Astrocyte of the spinal cord (primary cell): Measurements from ENCODE around the gene VPS54.

Experiments
- DNase-seq: peaks from one replicate; pipeline ENCODE4 v3.0.0; 2011; ENCODE audit warnings: low read depth, low spot score
- H3K4me3 ChIP-seq: 2 replicates; pipeline ENCODE4 v1.5.1; 2011; ENCODE audit warnings: low read depth, mild to moderate bottlenecking, low read length, moderate library complexity
- in situ Hi-C: cut with HindIII; loops from 2 replicates; pipeline ENCODE4 v1.10.0; 2017; ENCODE audit warnings: low sequenced_read_pairs
- TF ChIP-seq, protein P1 (sequence below): IDR thresholded peaks from 2 replicates; pipeline ENCODE4 v1.5.1; 2012; ENCODE audit warnings: low read depth, mild to moderate bottlenecking, low read length, inconsistent platforms

The VPS54 gene

DNA sequence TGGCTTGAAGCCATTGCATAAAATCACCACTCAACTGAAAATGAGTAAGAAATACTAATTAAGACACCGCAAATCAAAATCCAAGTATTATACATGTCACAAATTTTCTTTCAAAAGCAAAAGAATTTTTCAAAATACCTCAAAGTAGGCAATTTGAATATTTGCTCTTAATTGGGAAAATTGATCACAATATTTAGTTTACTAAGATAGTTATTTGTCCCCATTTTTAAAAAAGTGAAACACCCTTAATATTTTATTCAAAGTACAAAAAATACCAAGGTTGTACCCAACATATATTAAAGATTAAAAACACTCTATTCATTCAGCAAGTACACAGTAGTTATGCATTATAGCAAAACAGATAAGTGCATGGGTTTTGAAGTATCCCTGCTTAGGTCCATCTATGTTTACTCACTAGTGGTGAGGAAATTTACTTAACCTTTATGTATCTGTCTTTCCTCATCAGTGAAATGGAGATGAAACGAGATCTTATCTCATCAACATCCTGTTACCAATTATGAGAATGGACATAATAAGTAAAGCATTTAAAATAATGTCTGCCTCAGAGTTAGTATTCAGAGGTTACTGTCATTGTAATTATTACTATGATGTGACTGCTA, 35.1 kb downstream of the VPS54 start:
- in situ Hi-C loops, result no loop called here
- no peak overlapping the region for H3K4me3 ChIP-seq
- TF ChIP-seq, protein P1, sequence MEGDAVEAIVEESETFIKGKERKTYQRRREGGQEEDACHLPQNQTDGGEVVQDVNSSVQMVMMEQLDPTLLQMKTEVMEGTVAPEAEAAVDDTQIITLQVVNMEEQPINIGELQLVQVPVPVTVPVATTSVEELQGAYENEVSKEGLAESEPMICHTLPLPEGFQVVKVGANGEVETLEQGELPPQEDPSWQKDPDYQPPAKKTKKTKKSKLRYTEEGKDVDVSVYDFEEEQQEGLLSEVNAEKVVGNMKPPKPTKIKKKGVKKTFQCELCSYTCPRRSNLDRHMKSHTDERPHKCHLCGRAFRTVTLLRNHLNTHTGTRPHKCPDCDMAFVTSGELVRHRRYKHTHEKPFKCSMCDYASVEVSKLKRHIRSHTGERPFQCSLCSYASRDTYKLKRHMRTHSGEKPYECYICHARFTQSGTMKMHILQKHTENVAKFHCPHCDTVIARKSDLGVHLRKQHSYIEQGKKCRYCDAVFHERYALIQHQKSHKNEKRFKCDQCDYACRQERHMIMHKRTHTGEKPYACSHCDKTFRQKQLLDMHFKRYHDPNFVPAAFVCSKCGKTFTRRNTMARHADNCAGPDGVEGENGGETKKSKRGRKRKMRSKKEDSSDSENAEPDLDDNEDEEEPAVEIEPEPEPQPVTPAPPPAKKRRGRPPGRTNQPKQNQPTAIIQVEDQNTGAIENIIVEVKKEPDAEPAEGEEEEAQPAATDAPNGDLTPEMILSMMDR, result no peak
- no peak for DNase-seq

DNA sequence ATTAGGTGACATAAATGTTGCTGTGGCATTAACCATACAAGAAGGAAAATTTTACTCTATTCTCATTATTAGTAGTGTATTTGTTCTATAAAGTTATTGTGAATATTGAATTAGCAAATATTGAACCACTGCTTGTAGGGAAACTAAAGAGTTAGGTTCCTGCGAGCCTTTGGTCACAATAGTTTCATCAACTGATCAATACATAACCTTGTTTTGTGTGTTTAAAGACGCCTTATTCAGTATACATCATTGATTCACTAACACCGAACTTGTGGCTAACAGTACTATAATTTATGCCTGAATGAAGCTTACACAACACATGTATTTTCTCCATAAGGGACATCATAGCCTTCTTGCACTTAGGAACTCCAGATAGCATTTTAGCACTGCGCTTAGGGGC, 36.9 kb downstream of the VPS54 start:
- TF ChIP-seq, protein P1, result no peak
- in situ Hi-C loops, result no loop called here
- H3K4me3 ChIP-seq, result no peak overlapping the region
- no peak for DNase-seq

DNA sequence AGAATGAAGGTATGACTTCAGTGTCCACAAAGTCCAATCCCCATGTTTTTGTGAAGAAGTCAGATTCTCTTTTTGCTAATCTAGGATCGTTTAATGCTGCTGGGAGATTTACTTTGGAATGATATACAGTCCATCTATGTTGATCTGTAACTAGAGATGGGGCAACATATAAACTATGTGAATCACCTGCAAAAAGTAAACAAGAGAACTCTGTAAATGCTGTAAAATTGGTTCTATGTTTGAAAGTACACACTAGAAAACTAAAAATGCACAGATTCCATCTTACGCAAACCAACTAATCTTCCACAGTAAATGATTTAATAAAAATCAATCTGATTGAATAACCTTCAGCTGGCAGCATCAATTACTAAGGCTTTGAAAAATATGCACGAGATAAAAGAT, 37.5 kb downstream of the VPS54 start:
- DNase-seq, result no peak
- in situ Hi-C loops, result no loop called here
- H3K4me3 ChIP-seq, result no peak overlapping the region
- TF ChIP-seq, protein P1, result no peak

DNA sequence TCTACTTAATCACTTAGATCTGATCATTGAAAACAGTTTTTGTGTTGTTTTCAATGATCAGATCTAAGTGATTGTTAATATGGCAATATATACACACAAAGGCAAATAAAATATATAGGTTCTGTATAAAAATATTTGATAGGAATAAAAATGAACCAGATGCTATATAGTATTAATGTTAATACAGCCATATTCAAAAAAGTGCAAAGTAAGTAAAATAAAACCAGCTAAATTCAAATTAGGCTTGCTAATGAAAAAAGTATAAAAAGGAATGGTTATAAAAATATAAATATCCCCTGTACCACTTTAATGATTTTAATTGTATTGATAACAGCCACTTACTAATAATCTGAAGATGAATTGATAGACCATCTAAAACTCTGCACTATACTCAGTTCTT, 38.4 kb downstream of the VPS54 start:
- in situ Hi-C loops, result no loop called here
- H3K4me3 ChIP-seq, result no peak overlapping the region
- TF ChIP-seq, protein P1, result no peak
- DNase-seq, result no peak

DNA sequence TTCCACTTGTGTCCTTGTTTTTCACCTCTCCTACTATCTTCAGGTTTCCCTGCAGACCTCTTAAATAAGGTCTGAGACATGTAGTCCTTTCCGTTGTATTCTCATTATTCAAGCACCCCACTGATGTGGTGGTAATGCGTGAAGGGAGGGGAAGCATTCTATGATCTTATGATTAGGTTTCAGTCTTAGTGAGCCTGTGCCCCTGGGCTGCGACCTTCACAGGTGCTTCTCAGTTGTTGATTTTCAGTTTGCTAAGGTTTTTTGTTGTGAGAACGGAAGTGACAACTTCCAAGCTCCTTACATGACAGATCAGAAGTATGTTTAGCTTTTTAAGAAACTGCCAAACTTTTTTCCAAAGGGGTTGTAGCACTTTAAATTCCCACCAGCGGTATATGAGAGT, 41.3 kb downstream of the VPS54 start:
- TF ChIP-seq, protein P1, result no peak
- in situ Hi-C loops, result no loop called here
- DNase-seq, result no peak
- H3K4me3 ChIP-seq, result no peak overlapping the region

DNA sequence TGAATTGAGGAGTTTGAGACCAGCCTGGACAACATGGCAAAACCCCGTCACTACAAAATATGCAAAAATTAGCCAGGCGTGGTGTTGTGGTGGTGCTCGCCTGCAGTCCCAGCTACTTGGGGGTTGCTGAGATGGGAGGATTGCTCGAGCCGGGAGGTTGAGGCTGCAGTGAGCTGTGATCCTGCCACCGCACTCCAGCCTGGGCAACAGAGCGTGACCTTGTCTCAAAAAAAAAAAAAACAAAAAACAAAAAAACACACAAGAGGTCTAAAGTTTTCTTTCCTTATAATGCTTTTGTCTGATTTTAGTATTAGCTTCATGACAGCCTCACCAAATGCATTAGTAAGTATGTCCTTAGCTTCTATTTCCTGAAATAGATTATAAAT, 43.1 kb downstream of the VPS54 start:
- no peak for DNase-seq
- no peak overlapping the region for H3K4me3 ChIP-seq
- TF ChIP-seq, protein P1, result no peak
- in situ Hi-C loops, result no loop called here
